ENCODE data around the gene ZNF354C. TPM values are rescaled to one million over a fixed set of nuclear protein-coding genes. Genes with fewer than 3 reads are reported as not detected.

The ZNF354C gene
- 8.1 and 8.5 TPM in 2 replicates for total RNA-seq
- long read RNA-seq, partial matches to known transcripts: 1 of 3 reads
- long read RNA-seq, other reads (novel, unspliced or antisense): 2 of 3 reads

GRCh38 chr5:179060116-179061008 is at the start of gene ZNF354C:
ZNF354C (plus strand) TSS chr5:179060373; CDS start chr5:179062069, 1,696 bp downstream.
- no peaks in the 10 kb centered on the region for H3K4me1 Mint-ChIP-seq (ENCODE audit: low read depth)
- H3K27me3 Mint-ChIP-seq: peaks cover 5% of the 10 kb centered on the region
- DNase-seq (ENCODE audit: low spot score, unreplicated experiment): peak; percentile 62
- no peak for TF ChIP-seq CTCF (IDR thresholded peaks at IDR 0.05; ENCODE audit: unreplicated experiment)
- peak within 1 kb of the TSS; percentile 77 for H3K4me3 Mint-ChIP-seq (ENCODE audit: low read depth)
- peaks cover 38% of the 10 kb centered on the region for H3K36me3 Mint-ChIP-seq (ENCODE audit: insufficient read depth)
- H3K9me3 Mint-ChIP-seq (ENCODE audit: low read depth): peaks cover 51% of the 10 kb centered on the region
- peak within 1 kb of the TSS; percentile 84 for H3K27ac Mint-ChIP-seq

GRCh38 chr5:179023528-179024189 is 36.5 kb upstream of the ZNF354C start, which contains the start of gene ZNF879:
ZNF879 (plus strand) TSS chr5:179023804; CDS start chr5:179025005, 1,201 bp downstream.
- Mint-ChIP-seq H3K27me3 (no peaks in the 10 kb centered on the region), H3K9me3 (ENCODE audit: low read depth) (peaks cover 31% of the 10 kb centered on the region), H3K27ac (peak within 1 kb of the TSS; percentile 97), H3K4me3 (ENCODE audit: low read depth) (peak within 1 kb of the TSS; percentile 93), H3K4me1 (ENCODE audit: low read depth) (peaks cover 1% of the 10 kb centered on the region), H3K36me3 (ENCODE audit: insufficient read depth) (peaks cover 42% of the 10 kb centered on the region)
- TF ChIP-seq CTCF (IDR thresholded peaks at IDR 0.05; ENCODE audit: unreplicated experiment): no peak
- peak; percentile 87 for DNase-seq (ENCODE audit: low spot score, unreplicated experiment)

GRCh38 chr5:179033004-179033580 is 27.1 kb upstream of the ZNF354C start:
- Mint-ChIP-seq H3K27me3 (no peaks in the 10 kb centered on the region), H3K9me3 (ENCODE audit: low read depth) (peaks cover 88% of the 10 kb centered on the region), H3K4me3 (ENCODE audit: low read depth) (no peak overlapping the region), H3K4me1 (ENCODE audit: low read depth) (no peaks in the 10 kb centered on the region), H3K36me3 (ENCODE audit: insufficient read depth) (peaks cover 71% of the 10 kb centered on the region), H3K27ac (no peak overlapping the region)
- DNase-seq (ENCODE audit: low spot score, unreplicated experiment): no peak
- no peak for TF ChIP-seq CTCF (IDR thresholded peaks at IDR 0.05; ENCODE audit: unreplicated experiment)

- Mint-ChIP-seq H3K27ac (no peak overlapping the region), H3K27me3 (no peaks in the 10 kb centered on the region), H3K36me3 (ENCODE audit: insufficient read depth) (peaks cover 3% of the 10 kb centered on the region), H3K4me1 (ENCODE audit: low read depth) (no peaks in the 10 kb centered on the region), H3K4me3 (ENCODE audit: low read depth) (no peak overlapping the region), H3K9me3 (ENCODE audit: low read depth) (peaks cover 54% of the 10 kb centered on the region)
- TF ChIP-seq CTCF (IDR thresholded peaks at IDR 0.05; ENCODE audit: unreplicated experiment): no peak
- DNase-seq (ENCODE audit: low spot score, unreplicated experiment): no peak
These were observed 15.4 kb upstream of the ZNF354C start for GRCh38 chr5:179044765-179045164.

- Mint-ChIP-seq H3K27ac (no peak overlapping the region), H3K9me3 (ENCODE audit: low read depth) (peaks cover 53% of the 10 kb centered on the region), H3K27me3 (peaks cover 5% of the 10 kb centered on the region), H3K36me3 (ENCODE audit: insufficient read depth) (peaks cover 2% of the 10 kb centered on the region), H3K4me3 (ENCODE audit: low read depth) (no peak overlapping the region), H3K4me1 (ENCODE audit: low read depth) (no peaks in the 10 kb centered on the region)
- no peak for TF ChIP-seq CTCF (IDR thresholded peaks at IDR 0.05; ENCODE audit: unreplicated experiment)
- no peak for DNase-seq (ENCODE audit: low spot score, unreplicated experiment)
These were observed 8.4 kb upstream of the ZNF354C start for GRCh38 chr5:179051784-179052183.
